H1 (cell line): ENCODE measurements around the gene ADAM12. TPM values are rescaled to one million over a fixed set of nuclear protein-coding genes. Genes with fewer than 3 reads are reported as not detected.

Experiments used
- CTCF ChIA-PET: fragments of 300-600 bp; sonication (Branson Sonifier 250); formaldehyde crosslinking; loops from one replicate; lab custom pipeline; 2021; ENCODE audit not compliant: partially characterized antibody; lab: Charles Lee
- POLR2A ChIA-PET: fragments of 300-600 bp; sonication (Branson Sonifier 250); formaldehyde crosslinking; loops from one replicate; lab custom pipeline; 2021; ENCODE audit warnings: inconsistent platforms; ENCODE audit not compliant: partially characterized antibody; lab: Charles Lee
- DNase-seq, 2 experiments: peaks; one replicate each; pipeline versions ENCODE4 v3.0.0 to v3.0.0-alpha.2; 2010 to 2022; ENCODE audit warnings: low spot score in 2 of 2, low read depth in 1 of 2, mixed read lengths in 1 of 2
- FAIRE-seq: peaks from 2 replicates; lab custom pipeline; 2011; peaks lifted over from hg19 to GRCh38; lab: Jason Lieb, UNC
- H2AFZ ChIP-seq: 2 replicates; pipeline ENCODE4 v1.8.1; 2012; ENCODE audit warnings: low read length, inconsistent platforms
- H2AK5ac ChIP-seq: 2 replicates; pipeline ENCODE4 v1.6.1; 2013; ENCODE audit warnings: low read depth, low read length
- H2BK120ac ChIP-seq: replicated peaks from 2 replicates; pipeline ENCODE3; 2013; ENCODE audit warnings: low read depth, low read length, inconsistent platforms
- H2BK12ac ChIP-seq: 2 replicates; pipeline ENCODE4 v1.6.1; 2013; ENCODE audit warnings: low read depth, low read length
- H2BK15ac ChIP-seq: 2 replicates; pipeline ENCODE4 v1.6.1; 2013; ENCODE audit warnings: low read length
- H2BK20ac ChIP-seq: 2 replicates; pipeline ENCODE4 v1.6.1; 2013; ENCODE audit warnings: low read length
- H2BK5ac ChIP-seq: 2 replicates; pipeline ENCODE4 v1.6.1; 2013; ENCODE audit warnings: low read depth, low read length
- H3K14ac ChIP-seq: 2 replicates; pipeline ENCODE4 v1.6.1; 2013; ENCODE audit warnings: inconsistent platforms; ENCODE audit not compliant: insufficient read length
- H3K18ac ChIP-seq: 2 replicates; pipeline ENCODE4 v1.6.1; 2013; ENCODE audit warnings: low read length; ENCODE audit errors: extremely low read depth
- H3K23ac ChIP-seq: 2 replicates; pipeline ENCODE4 v1.6.1; 2013; ENCODE audit warnings: inconsistent platforms; ENCODE audit not compliant: insufficient read length
- H3K23me2 ChIP-seq: 2 replicates; pipeline ENCODE4 v1.6.1; 2013; ENCODE audit warnings: low read depth, low read length
- H3K27ac ChIP-seq: 2 replicates; pipeline ENCODE4 v1.6.1; 2011; ENCODE audit warnings: low read depth, low read length, inconsistent platforms
- H3K27me3 ChIP-seq, 4 experiments: replicated peaks in 1 of 4; 1 replicate in 1 of 4; 2 replicates in 3 of 4; pipeline versions ENCODE4 v1.6.1 to v1.8.1; 2011 to 2013; ENCODE audit warnings: low read length in 3 of 4, mild to moderate bottlenecking in 3 of 4, inconsistent platforms in 2 of 4, mixed read lengths in 2 of 4, moderate library complexity in 1 of 4; ENCODE audit not compliant: control insufficient read depth in 3 of 4, insufficient read depth in 3 of 4; ENCODE audit errors: extremely low read depth in 1 of 4
- H3K36me3 ChIP-seq, 4 experiments: 2 replicates each; pipeline versions ENCODE4 v1.6.1 to v1.8.1; 2011 to 2013; ENCODE audit warnings: mild to moderate bottlenecking in 4 of 4, low read length in 3 of 4, moderate library complexity in 2 of 4, control low read depth in 1 of 4, inconsistent platforms in 1 of 4; ENCODE audit not compliant: insufficient read depth in 4 of 4, control insufficient read depth in 2 of 4
- H3K4ac ChIP-seq: replicated peaks from 2 replicates; pipeline ENCODE3; 2013; ENCODE audit warnings: low read length, low read depth, mixed read lengths, inconsistent platforms; ENCODE audit not compliant: insufficient read length
- H3K4me1 ChIP-seq, 4 experiments: replicated peaks in 1 of 4; 1 replicate in 1 of 4; 2 replicates in 3 of 4; pipeline versions ENCODE4 v1.6.1 to v1.8.1; 2011 to 2013; ENCODE audit warnings: low read length in 3 of 4, inconsistent platforms in 2 of 4, mixed read lengths in 1 of 4; ENCODE audit not compliant: insufficient read depth in 4 of 4, control insufficient read depth in 3 of 4
- H3K4me2 ChIP-seq, 2 experiments: 2 replicates each; pipeline versions ENCODE4 v1.6.1 to v1.8.1; 2011 to 2013; ENCODE audit warnings: low read depth in 2 of 2, low read length in 2 of 2, control low read depth in 1 of 2, inconsistent platforms in 1 of 2, mild to moderate bottlenecking in 1 of 2; ENCODE audit not compliant: insufficient read depth in 1 of 2
- H3K4me3 ChIP-seq, 4 experiments: fragments of 200-600, 300-600 bp in 1 of 4; sonication (generic), shearing (Covaris generic), sonication (Bioruptor Twin) in 1 of 4; 2 replicates each; pipeline versions ENCODE4 v1.5.1 to v1.8.1; 2011 to 2016; ENCODE audit warnings: low read length in 4 of 4, low read depth in 3 of 4, control low read depth in 2 of 4, inconsistent platforms in 2 of 4, mild to moderate bottlenecking in 2 of 4, mixed read lengths in 1 of 4, moderate library complexity in 1 of 4; ENCODE audit not compliant: insufficient read depth in 2 of 4; ENCODE audit errors: extremely low read depth in 1 of 4
- H3K56ac ChIP-seq: replicated peaks from 2 replicates; pipeline ENCODE3; 2013; ENCODE audit warnings: low read depth, mild to moderate bottlenecking, mixed read lengths, low read length, inconsistent platforms; ENCODE audit not compliant: insufficient read length
- H3K79me1 ChIP-seq: 2 replicates; pipeline ENCODE4 v1.6.1; 2013; ENCODE audit warnings: low read depth, low read length, control low read depth
- H3K79me2 ChIP-seq, 2 experiments: 2 replicates each; pipeline versions ENCODE4 v1.6.1 to v1.8.1; 2012 to 2013; ENCODE audit warnings: low read length in 2 of 2, mild to moderate bottlenecking in 2 of 2, inconsistent platforms in 1 of 2; ENCODE audit not compliant: insufficient read depth in 2 of 2, control insufficient read depth in 1 of 2
- H3K9ac ChIP-seq, 4 experiments: replicated peaks in 1 of 4; 1 replicate in 1 of 4; 2 replicates in 3 of 4; pipeline versions ENCODE4 v1.6.1 to v1.8.1; 2011 to 2013; ENCODE audit warnings: low read depth in 3 of 4, low read length in 3 of 4, control low read depth in 2 of 4, mild to moderate bottlenecking in 2 of 4, moderate library complexity in 2 of 4, inconsistent platforms in 1 of 4; ENCODE audit errors: extremely low read depth in 1 of 4
- H3K9me3 ChIP-seq, 2 experiments: 2 replicates each; pipeline versions ENCODE4 v1.6.1 to v1.8.1; 2012 to 2013; ENCODE audit warnings: mild to moderate bottlenecking in 2 of 2, moderate library complexity in 2 of 2, control low read depth in 1 of 2, inconsistent platforms in 1 of 2, low read depth in 1 of 2, low read length in 1 of 2, mixed read lengths in 1 of 2; ENCODE audit not compliant: insufficient read depth in 2 of 2
- H4K20me1 ChIP-seq, 2 experiments: replicated peaks in 1 of 2; 2 replicates each; pipeline versions ENCODE3 to v1.8.1; 2011 to 2013; ENCODE audit warnings: inconsistent platforms in 2 of 2, low read length in 2 of 2, mild to moderate bottlenecking in 1 of 2; ENCODE audit not compliant: insufficient read depth in 2 of 2, control insufficient read depth in 1 of 2
- H4K5ac ChIP-seq: 2 replicates; pipeline ENCODE4 v1.6.1; 2013; ENCODE audit warnings: low read length, low read depth, mixed read lengths, inconsistent platforms; ENCODE audit not compliant: insufficient read length
- H4K8ac ChIP-seq: 2 replicates; pipeline ENCODE4 v1.8.0; 2013; ENCODE audit warnings: mild to moderate bottlenecking, moderate library complexity, low read length, inconsistent platforms; ENCODE audit not compliant: insufficient read depth; ENCODE audit errors: extremely low read depth
- H4K91ac ChIP-seq: replicated peaks from 2 replicates; pipeline ENCODE3; 2013; ENCODE audit warnings: low read length, mixed read lengths, inconsistent platforms; ENCODE audit not compliant: insufficient read length
- ATF2 ChIP-seq: IDR thresholded peaks from 2 replicates; pipeline ENCODE4 v1.6.1; 2012; ENCODE audit warnings: low read length, inconsistent platforms
- BCL11A ChIP-seq, 2 experiments: IDR thresholded peaks; one replicate each; pipeline ENCODE4 v1.6.1; 2011; ENCODE audit warnings: low read depth in 2 of 2, low read length in 2 of 2, mild to moderate bottlenecking in 2 of 2
- E2F6 ChIP-seq: IDR thresholded peaks from 2 replicates; pipeline ENCODE4 v1.6.1; 2012; ENCODE audit warnings: inconsistent platforms
- JUND ChIP-seq: IDR thresholded peaks from 2 replicates; pipeline ENCODE4 v1.6.1; 2011; ENCODE audit warnings: mild to moderate bottlenecking, improper control_type of control experiment, low read length
- MAX ChIP-seq: IDR thresholded peaks from 2 replicates; pipeline ENCODE4 v1.6.1; 2012; ENCODE audit warnings: inconsistent platforms
- POLR2AphosphoS5 ChIP-seq: IDR thresholded peaks from 2 replicates; pipeline ENCODE4 v1.6.1; 2011; ENCODE audit warnings: low read depth, low read length
- SUZ12 ChIP-seq: fragments of 200-600 bp; sonication (generic); IDR thresholded peaks from 2 replicates; pipeline ENCODE4 v1.6.1; 2012; ENCODE audit warnings: mild to moderate bottlenecking, inconsistent platforms, low read length, moderate library complexity, mixed read lengths
- TAF7 ChIP-seq: optimal IDR thresholded peaks from 2 replicates; pipeline ENCODE3; 2011; ENCODE audit warnings: low read depth, mild to moderate bottlenecking, inconsistent platforms, low read length, moderate library complexity, borderline replicate concordance
- ZNF274 ChIP-seq: IDR thresholded peaks from 2 replicates; pipeline ENCODE4 v1.7.0; 2012; ENCODE audit warnings: low read length, borderline replicate concordance; ENCODE audit errors: extremely low read depth
- WGBS, 2 experiments: shearing (Covaris generic) in 1 of 2; methylation state at CpG; one replicate each; pipeline versions ENCODE4 v1.1.6 to v1.1.7; 2013 to 2015; ENCODE audit warnings: low lambda C conversion rate in 2 of 2, mixed read lengths in 2 of 2, inconsistent platforms in 1 of 2, low coverage in 1 of 2, missing lambda C conversion rate in 1 of 2; ENCODE audit not compliant: insufficient replicate concordance in 2 of 2, insufficient coverage in 1 of 2, insufficient read length in 1 of 2; ENCODE audit errors: extremely low coverage in 1 of 2, missing lambda C conversion rate in 1 of 2; 5-methylcytosine and 5-hydroxymethylcytosine counted together
- polyA plus RNA-seq, 7 experiments: library from polyadenylated mRNA; depleted of rRNA in 3 of 7; stranded (reverse) in 5 of 7; unstranded in 2 of 7; fragments of >200 nt in 5 of 7; fragments of 200-250 nt in 2 of 7; gene quantifications; 1 replicate in 5 of 7; 2 replicates in 1 of 7; 4 replicates in 1 of 7; pipeline versions ENCODE4 v1.2.1 to v1.2.3, GENCODE V29; 2011 to 2013; ENCODE audit warnings: missing spikeins in 2 of 7, mixed read lengths in 2 of 7
- total RNA-seq: library from RNA; stranded (reverse); fragmentation: NEBNext Ultra II Directional; extraction: Animal tissue kit (Norgen Biotek cat#: 25700); gene quantifications from 2 replicates; pipeline ENCODE4 v1.2.1, GENCODE V29; 2021

ADAM12 gene
- total and polyA plus RNA-seq, 2 of the 8 experiments (the other 6 are each of a cell fraction or from before 2014, with no cell fraction given) = 0.07 to 0.17 TPM

GRCh38 chr10:126199221-126199998, 188.9 kb downstream of the ADAM12 start:
- no peaks in the 10 kb centered on the region for H3K36me3 ChIP-seq
- no peak overlapping the region for H2BK20ac ChIP-seq
- no peak overlapping the region for H3K18ac ChIP-seq
- no peak overlapping the region for H3K56ac ChIP-seq
- no peaks in the 10 kb centered on the region for H3K27me3 ChIP-seq
- H2BK15ac ChIP-seq = no peak overlapping the region
- H2BK120ac ChIP-seq = no peak overlapping the region
- H3K4me1 ChIP-seq = no peaks in the 10 kb centered on the region
- WGBS, 2 experiments = 95% methylated on average over 13 of the region's 13 CpGs; no CpG with 5 or more reads in 1 of the 2 experiments
- no peak for FAIRE-seq
- no peak overlapping the region for H2AK5ac ChIP-seq
- H4K8ac ChIP-seq = no peak overlapping the region
- no peak for DNase-seq
- H4K20me1 ChIP-seq = no peaks in the 10 kb centered on the region
- ChIA-PET POLR2A (no interaction called here), CTCF (interaction anchor here (0.7 to 1.1 kb wide), 2 partner anchors 41 to 330 kb away, joined by 3 to 4 read pairs; no protein-coding TSS in a partner anchor)
- H3K14ac ChIP-seq = no peak overlapping the region
- H3K23me2 ChIP-seq = no peaks in the 10 kb centered on the region
- no peaks in the 10 kb centered on the region for H3K79me2 ChIP-seq
- no peak overlapping the region for H3K4me3 ChIP-seq
- no peak overlapping the region for H2AFZ ChIP-seq
- no peak overlapping the region for H4K5ac ChIP-seq
- H4K91ac ChIP-seq = no peak overlapping the region
- no peak overlapping the region for H3K4me2 ChIP-seq
- no peak overlapping the region for H2BK5ac ChIP-seq
- no peak overlapping the region for H3K23ac ChIP-seq
- no peak overlapping the region for H3K27ac ChIP-seq
- no peak overlapping the region for H2BK12ac ChIP-seq
- no peak overlapping the region for H3K4ac ChIP-seq
- no peak overlapping the region for H3K9ac ChIP-seq
- no peaks in the 10 kb centered on the region for H3K79me1 ChIP-seq
- no peaks in the 10 kb centered on the region for H3K9me3 ChIP-seq
- no peak for TF ChIP-seq JUND
- no peak for TF ChIP-seq TAF7
- TF ChIP-seq ZNF274 = no peak
- TF ChIP-seq E2F6 = no peak
- no peak for TF ChIP-seq POLR2AphosphoS5
- TF ChIP-seq MAX = no peak
- TF ChIP-seq SUZ12 = no peak
- TF ChIP-seq BCL11A (IDR thresholded peaks at IDR 0.05; ENCODE audit: low read depth in 2 of 2, low read length in 2 of 2) = no peak
- TF ChIP-seq ATF2 = no peak
